Measurements from ENCODE around the gene PLAGL2. TPM values are rescaled to one million over a fixed set of nuclear protein-coding genes. Genes with fewer than 3 reads are reported as not detected.
"Not testable (repeated sequence)": the region's sequence is repeated elsewhere in the genome, so short reads cannot be mapped to it uniquely, and the experiment has no call there.

Gene PLAGL2
- total and polyA plus RNA-seq, 2 donors (not counting 1 experiment from before 2014, with no cell fraction given): 1.6 to 2.3 TPM

GRCh38 chr20:32179934-32180333 is 27.6 kb downstream of the PLAGL2 start:
- Histone ChIP-seq H3K36me3 (ENCODE audit: control insufficient read depth, insufficient read depth, low read length) (no peaks in the 10 kb centered on the region), H3K27me3 (ENCODE audit: control insufficient read depth, insufficient read depth, low read length) (no peaks in the 10 kb centered on the region), H3K79me2 (ENCODE audit: control insufficient read depth, insufficient read depth, low read length) (no peaks in the 10 kb centered on the region), H3K4me1 (ENCODE audit: control insufficient read depth, extremely low read depth, insufficient read depth, low read length) (no peaks in the 10 kb centered on the region), H2AFZ (ENCODE audit: low read length) (no peak overlapping the region), H3K4me3 (replicated peaks in 1 of 4; ENCODE audit: control extremely low read depth in 1 of 4, insufficient read depth in 1 of 4, low read depth in 3 of 4, low read length in 4 of 4) (no peak overlapping the region), H3K27ac (ENCODE audit: insufficient read depth, low read length) (no peak overlapping the region), H3K9me3 (ENCODE audit: control insufficient read depth, insufficient read depth, low read depth, low read length) (no peaks in the 10 kb centered on the region), H3K9ac (ENCODE audit: insufficient read depth, low read length) (no peak overlapping the region), H4K20me1 (ENCODE audit: control insufficient read depth, extremely low read depth, insufficient read depth, low read length) (no peaks in the 10 kb centered on the region), H3K4me2 (ENCODE audit: extremely low read depth, insufficient read depth, low read length) (no peak overlapping the region)
- TF ChIP-seq, protein P1, sequence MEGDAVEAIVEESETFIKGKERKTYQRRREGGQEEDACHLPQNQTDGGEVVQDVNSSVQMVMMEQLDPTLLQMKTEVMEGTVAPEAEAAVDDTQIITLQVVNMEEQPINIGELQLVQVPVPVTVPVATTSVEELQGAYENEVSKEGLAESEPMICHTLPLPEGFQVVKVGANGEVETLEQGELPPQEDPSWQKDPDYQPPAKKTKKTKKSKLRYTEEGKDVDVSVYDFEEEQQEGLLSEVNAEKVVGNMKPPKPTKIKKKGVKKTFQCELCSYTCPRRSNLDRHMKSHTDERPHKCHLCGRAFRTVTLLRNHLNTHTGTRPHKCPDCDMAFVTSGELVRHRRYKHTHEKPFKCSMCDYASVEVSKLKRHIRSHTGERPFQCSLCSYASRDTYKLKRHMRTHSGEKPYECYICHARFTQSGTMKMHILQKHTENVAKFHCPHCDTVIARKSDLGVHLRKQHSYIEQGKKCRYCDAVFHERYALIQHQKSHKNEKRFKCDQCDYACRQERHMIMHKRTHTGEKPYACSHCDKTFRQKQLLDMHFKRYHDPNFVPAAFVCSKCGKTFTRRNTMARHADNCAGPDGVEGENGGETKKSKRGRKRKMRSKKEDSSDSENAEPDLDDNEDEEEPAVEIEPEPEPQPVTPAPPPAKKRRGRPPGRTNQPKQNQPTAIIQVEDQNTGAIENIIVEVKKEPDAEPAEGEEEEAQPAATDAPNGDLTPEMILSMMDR (conservative IDR thresholded peaks at IDR 0.05 in 1 of 2, IDR thresholded peaks at IDR 0.05 in 1 of 2; ENCODE audit: low read depth in 1 of 2, low read length in 2 of 2): no peak
- no peak for TF ChIP-seq EZH2 (IDR thresholded peaks at IDR 0.05; ENCODE audit: low read length, missing control alignments)
- DNase-seq (ENCODE audit: low read depth in 2 of 2): no peak

DNA sequence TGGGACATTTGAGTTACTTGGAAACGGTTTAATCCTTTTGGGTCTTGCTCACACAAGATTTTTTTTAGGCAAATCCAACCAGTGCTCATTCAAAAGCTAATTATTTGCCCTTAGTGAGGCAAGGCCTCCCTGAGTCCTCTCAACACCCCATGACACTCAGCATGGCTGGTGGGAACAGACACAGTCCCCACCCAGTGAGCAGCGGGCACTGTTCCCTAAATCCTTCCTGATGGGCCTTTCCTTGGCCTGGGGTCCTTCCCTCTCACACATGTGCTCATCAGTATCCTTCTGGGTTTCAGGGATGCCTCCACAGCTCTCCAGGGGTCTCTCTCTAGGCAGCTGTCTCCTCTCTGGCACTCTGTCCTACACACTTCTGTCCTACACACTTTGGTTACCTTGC is 28.0 kb downstream of the PLAGL2 start:
- Histone ChIP-seq H3K27ac (ENCODE audit: insufficient read depth, low read length) (no peak overlapping the region), H3K4me2 (ENCODE audit: extremely low read depth, insufficient read depth, low read length) (no peak overlapping the region), H3K27me3 (ENCODE audit: control insufficient read depth, insufficient read depth, low read length) (no peaks in the 10 kb centered on the region), H3K4me1 (ENCODE audit: control insufficient read depth, extremely low read depth, insufficient read depth, low read length) (no peaks in the 10 kb centered on the region), H3K36me3 (ENCODE audit: control insufficient read depth, insufficient read depth, low read length) (no peaks in the 10 kb centered on the region), H3K9ac (ENCODE audit: insufficient read depth, low read length) (no peak overlapping the region), H3K9me3 (ENCODE audit: control insufficient read depth, insufficient read depth, low read depth, low read length) (no peaks in the 10 kb centered on the region), H4K20me1 (ENCODE audit: control insufficient read depth, extremely low read depth, insufficient read depth, low read length) (no peaks in the 10 kb centered on the region), H3K4me3 (replicated peaks in 1 of 4; ENCODE audit: control extremely low read depth in 1 of 4, insufficient read depth in 1 of 4, low read depth in 3 of 4, low read length in 4 of 4) (no peak overlapping the region), H3K79me2 (ENCODE audit: control insufficient read depth, insufficient read depth, low read length) (no peaks in the 10 kb centered on the region), H2AFZ (ENCODE audit: low read length) (no peak overlapping the region)
- TF ChIP-seq, protein P1 (conservative IDR thresholded peaks at IDR 0.05 in 1 of 2, IDR thresholded peaks at IDR 0.05 in 1 of 2; ENCODE audit: low read depth in 1 of 2, low read length in 2 of 2): no peak
- no peak for DNase-seq (ENCODE audit: low read depth in 2 of 2)

DNA sequence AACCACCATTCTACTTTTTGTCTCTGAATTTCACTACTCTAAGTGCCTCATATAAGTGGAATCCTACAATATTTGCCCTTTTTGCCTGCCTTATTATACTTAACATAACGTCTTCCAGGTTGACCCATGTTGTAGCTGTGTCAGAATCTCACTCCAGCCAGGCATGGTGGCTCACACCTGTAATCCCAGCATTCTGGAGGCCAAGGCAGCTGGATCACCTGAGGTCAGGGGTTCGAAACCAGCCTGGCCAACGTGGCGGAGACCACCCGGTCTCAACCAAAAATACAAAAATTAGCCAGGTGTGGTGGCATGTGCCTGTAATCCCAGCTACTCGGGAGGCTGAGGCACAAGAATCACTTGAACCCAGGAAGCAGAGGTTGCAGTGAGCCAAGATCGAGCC is 29.8 kb downstream of the PLAGL2 start:
- H3K4me2 ChIP-seq (ENCODE audit: extremely low read depth, insufficient read depth, low read length); H3K36me3 ChIP-seq (ENCODE audit: control insufficient read depth, insufficient read depth, low read length): not testable (repeated sequence)

More for the DNA sequence above, 29.8 kb downstream of the PLAGL2 start:
- H4K20me1 ChIP-seq (ENCODE audit: control insufficient read depth, extremely low read depth, insufficient read depth, low read length); H3K4me3 ChIP-seq (replicated peaks in 1 of 4; ENCODE audit: control extremely low read depth in 1 of 4, insufficient read depth in 1 of 4, low read depth in 3 of 4, low read length in 4 of 4); H3K27me3 ChIP-seq (ENCODE audit: control insufficient read depth, insufficient read depth, low read length); H3K9ac ChIP-seq (ENCODE audit: insufficient read depth, low read length); H3K4me1 ChIP-seq (ENCODE audit: control insufficient read depth, extremely low read depth, insufficient read depth, low read length); H3K79me2 ChIP-seq (ENCODE audit: control insufficient read depth, insufficient read depth, low read length); H3K27ac ChIP-seq (ENCODE audit: insufficient read depth, low read length); H3K9me3 ChIP-seq (ENCODE audit: control insufficient read depth, insufficient read depth, low read depth, low read length); DNase-seq (ENCODE audit: low read depth in 2 of 2); H2AFZ ChIP-seq (ENCODE audit: low read length): not testable (repeated sequence)

All from fibroblast of lung (primary cell).